RWPE1 (cell line): ENCODE measurements around the gene TMA7B.
"Not testable (repeated sequence)": the region's sequence is repeated elsewhere in the genome, so short reads cannot be mapped to it uniquely, and the experiment has no call there.

ENCODE experiments used
- CTCF ChIA-PET: fragments of 350-600 bp; sonication (Branson Sonifier 250); formaldehyde crosslinking; extraction: SDS; loops from one replicate; lab custom pipeline; 2021; lab: Yijun Ruan, JAX
- POLR2A ChIA-PET: fragments of 400-600 bp; formaldehyde crosslinking; extraction: SDS; loops from one replicate; lab custom pipeline; 2020; ENCODE audit warnings: antibody characterized with exemption; ENCODE audit not compliant: low non-redundant PET; lab: Yijun Ruan, JAX
- DNase-seq: peaks from one replicate; pipeline ENCODE4 v3.0.0; 2012; ENCODE audit warnings: low spot score
- H3K27ac ChIP-seq: fragments of 450-650 bp; 2 replicates; pipeline ENCODE4 v1.5.1; 2017
- CTCF ChIP-seq: fragments of 450-650 bp; conservative IDR thresholded peaks from 2 replicates; pipeline ENCODE4 v1.5.1; 2017; ENCODE audit warnings: low read depth, mild to moderate bottlenecking

The TMA7B gene

GRCh38 chr22:39992088-39992826, 32.1 kb downstream of the TMA7B start:
- DNase-seq = no peak
- ChIA-PET CTCF (no interaction called here), POLR2A (no interaction called here)
- no peak overlapping the region for H3K27ac ChIP-seq
- no peak for TF ChIP-seq CTCF

GRCh38 chr22:39992894-39993293, 32.7 kb downstream of the TMA7B start:
- POLR2A ChIA-PET, H3K27ac ChIP-seq, DNase-seq, CTCF ChIA-PET: not testable (repeated sequence)

- ChIA-PET POLR2A (no interaction called here), CTCF (no interaction called here)
- no peak for TF ChIP-seq CTCF
- H3K27ac ChIP-seq = no peak overlapping the region
- DNase-seq = no peak
Observed at GRCh38 chr22:39994041-39994565, 33.9 kb downstream of the TMA7B start.

GRCh38 chr22:39994566-39995392, 34.6 kb downstream of the TMA7B start, which contains the start of gene FAM83F:
TSS of gene FAM83F (plus strand) at chr22:39994954. CDS start at chr22:39995043, 89 bp downstream.
- peak; percentile 80 for DNase-seq
- no peak for TF ChIP-seq CTCF
- peak within 1 kb of the TSS; percentile 16; the same call in 1 of the 2 replicates for H3K27ac ChIP-seq
- POLR2A ChIA-PET = no interaction called here
- CTCF ChIA-PET = no interaction called here

- POLR2A ChIA-PET = no interaction called here
- CTCF ChIA-PET = interaction anchor here (0.6 kb wide), 2 partner anchors 29 to 36 kb away, joined by 3 to 4 read pairs; no protein-coding TSS in a partner anchor
- peak overlapping the region; percentile 16; the same call in 1 of the 2 replicates for H3K27ac ChIP-seq
Observed at GRCh38 chr22:39995393-39996252, 35.4 kb downstream of the TMA7B start.

More at GRCh38 chr22:39995393-39996252, 35.4 kb downstream of the TMA7B start:
- TF ChIP-seq CTCF = no peak
- DNase-seq = no peak
